NCI-H1436 (cell line): ENCODE data around the gene INO80.

Experiments
- DNase-seq: peaks from one replicate; lab custom pipeline; 2025; lab: John Stamatoyannopoulos, UW

Gene INO80

DNA sequence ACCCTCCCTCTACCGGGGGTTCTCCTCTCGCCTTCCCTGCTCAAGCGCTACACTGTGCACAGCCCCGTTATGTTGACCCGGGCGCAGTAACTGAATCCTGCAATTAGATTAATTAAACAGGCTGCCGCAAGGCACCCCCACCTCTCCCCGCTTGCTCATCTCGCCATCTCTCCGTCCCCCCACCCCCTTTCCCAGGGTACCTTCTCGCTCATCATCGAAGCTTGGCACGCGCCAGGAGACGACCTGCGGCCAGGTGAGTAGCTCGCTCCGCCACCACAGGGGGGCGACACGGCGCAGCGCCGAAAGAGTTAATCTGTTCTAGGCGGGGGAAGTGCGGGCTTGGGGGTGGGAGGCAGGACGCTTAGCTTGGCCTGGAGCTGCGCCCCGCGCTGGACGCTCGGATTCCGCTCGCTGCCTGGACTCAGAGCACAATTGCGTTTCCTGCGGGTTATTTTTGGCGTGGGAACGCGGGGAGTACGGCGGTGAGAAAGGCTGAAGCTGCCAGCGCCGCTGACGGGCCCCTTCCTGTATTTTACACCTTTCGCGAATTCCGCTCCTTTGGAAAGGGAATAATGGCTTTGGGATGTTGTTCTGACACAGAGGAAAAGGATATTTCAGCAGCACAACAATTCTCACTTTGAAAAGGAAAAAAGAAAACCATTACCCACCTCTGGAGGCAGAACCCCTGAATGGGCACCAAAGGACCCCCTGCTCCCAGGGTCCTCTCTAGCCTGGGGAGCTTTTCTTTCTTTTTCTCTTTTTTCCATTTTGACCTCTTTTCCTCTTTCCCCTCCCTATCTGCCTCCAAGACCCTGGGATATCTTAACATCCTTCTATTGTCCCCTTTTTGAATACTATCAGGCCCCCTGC is 185.4 kb downstream of the INO80 start:
- DNase-seq: peak; percentile 59

DNA sequence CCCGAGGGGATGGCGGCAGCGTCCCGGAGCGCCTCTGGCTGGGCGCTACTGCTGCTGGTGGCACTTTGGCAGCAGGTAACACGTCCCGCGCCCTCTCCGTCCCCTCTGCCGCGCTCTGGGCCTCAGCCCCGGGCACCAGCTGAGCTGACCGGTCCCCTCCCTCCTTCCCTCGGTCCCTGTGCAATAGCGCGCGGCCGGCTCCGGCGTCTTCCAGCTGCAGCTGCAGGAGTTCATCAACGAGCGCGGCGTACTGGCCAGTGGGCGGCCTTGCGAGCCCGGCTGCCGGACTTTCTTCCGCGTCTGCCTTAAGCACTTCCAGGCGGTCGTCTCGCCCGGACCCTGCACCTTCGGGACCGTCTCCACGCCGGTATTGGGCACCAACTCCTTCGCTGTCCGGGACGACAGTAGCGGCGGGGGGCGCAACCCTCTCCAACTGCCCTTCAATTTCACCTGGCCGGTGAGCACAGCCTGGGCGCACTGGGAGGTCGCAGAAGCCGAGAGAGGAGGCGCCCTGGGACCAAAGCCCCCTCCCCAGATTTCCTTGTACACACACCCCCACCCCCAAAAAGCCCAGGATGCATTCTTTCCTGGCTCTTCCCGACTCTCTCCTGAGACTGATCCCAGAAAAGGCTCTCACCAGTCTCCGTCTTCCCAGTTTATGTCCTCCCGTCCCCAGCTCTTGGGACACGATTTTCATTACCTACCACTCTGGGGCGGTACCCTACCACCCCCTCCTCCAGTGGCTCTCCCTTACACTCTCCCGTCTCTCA is 186.2 kb downstream of the INO80 start:
- DNase-seq: no peak
